ENCODE measurements around the gene SH2D4B.

DNA sequence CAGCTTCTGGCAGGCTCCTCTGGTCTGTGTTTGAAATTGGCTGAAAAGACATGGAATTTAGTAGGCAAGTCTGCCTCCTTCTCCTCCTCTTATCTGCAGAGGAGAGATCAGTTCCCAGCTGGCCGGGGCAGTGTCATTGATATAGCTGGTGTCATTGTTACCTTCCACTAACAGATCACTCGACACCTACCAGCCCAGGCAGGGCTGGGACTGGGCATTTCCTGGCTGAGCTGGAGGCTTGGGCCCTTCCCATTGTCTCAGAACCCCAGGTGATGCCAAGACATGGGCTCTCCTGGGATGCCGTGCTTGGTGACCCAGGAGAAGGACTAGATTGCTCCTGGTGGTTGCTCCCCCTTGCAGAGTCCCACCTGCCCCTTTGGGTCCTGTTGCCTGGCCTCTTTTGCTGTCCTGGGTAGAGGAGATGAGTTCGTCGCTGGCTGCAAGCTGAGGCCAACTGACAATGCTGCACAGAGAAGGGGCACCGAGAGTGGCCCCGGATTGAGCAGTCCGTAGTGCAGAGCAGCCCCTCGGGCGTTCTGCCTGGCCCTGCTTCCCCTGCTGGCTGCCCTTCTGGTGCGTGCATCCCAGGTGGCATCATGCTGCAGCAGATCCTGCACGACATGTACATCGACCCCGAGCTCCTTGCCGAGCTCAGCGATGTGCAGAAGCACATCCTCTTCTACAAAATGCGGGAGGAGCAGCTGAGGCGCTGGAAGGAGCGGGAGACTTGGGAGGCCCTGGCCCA lies at the start of gene SH2D4B:
- TF ChIP-seq, protein P1, sequence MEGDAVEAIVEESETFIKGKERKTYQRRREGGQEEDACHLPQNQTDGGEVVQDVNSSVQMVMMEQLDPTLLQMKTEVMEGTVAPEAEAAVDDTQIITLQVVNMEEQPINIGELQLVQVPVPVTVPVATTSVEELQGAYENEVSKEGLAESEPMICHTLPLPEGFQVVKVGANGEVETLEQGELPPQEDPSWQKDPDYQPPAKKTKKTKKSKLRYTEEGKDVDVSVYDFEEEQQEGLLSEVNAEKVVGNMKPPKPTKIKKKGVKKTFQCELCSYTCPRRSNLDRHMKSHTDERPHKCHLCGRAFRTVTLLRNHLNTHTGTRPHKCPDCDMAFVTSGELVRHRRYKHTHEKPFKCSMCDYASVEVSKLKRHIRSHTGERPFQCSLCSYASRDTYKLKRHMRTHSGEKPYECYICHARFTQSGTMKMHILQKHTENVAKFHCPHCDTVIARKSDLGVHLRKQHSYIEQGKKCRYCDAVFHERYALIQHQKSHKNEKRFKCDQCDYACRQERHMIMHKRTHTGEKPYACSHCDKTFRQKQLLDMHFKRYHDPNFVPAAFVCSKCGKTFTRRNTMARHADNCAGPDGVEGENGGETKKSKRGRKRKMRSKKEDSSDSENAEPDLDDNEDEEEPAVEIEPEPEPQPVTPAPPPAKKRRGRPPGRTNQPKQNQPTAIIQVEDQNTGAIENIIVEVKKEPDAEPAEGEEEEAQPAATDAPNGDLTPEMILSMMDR (IDR thresholded peaks at IDR 0.05): no peak
- no peak for TF ChIP-seq POLR2A (IDR thresholded peaks at IDR 0.05)
- no peak for TF ChIP-seq POLR2AphosphoS5 (IDR thresholded peaks at IDR 0.05)

All from sigmoid colon (tissue), 4 donors.